HCT116 (cell line): Measurements from ENCODE around the gene SF1.

ENCODE experiments used
- ATF3 ChIP-seq: IDR thresholded peaks from 2 replicates; pipeline ENCODE4 v1.6.1; 2012
- CEBPB ChIP-seq: IDR thresholded peaks from 2 replicates; pipeline ENCODE4 v1.6.1; 2012; ENCODE audit warnings: low read depth
- CTCF ChIP-seq, 3 experiments: fragments of 200-600 bp in 1 of 3; sonication (generic) in 1 of 3; IDR thresholded peaks in 2 of 3; conservative IDR thresholded peaks in 1 of 3; 2 replicates each; pipeline ENCODE4 v1.5.1; 2012 to 2017; ENCODE audit warnings: low read depth in 2 of 3, low read length in 2 of 3, antibody characterized with exemption in 1 of 3, borderline replicate concordance in 1 of 3, control low read depth in 1 of 3, mild to moderate bottlenecking in 1 of 3, mixed read lengths in 1 of 3, mixed run types in 1 of 3, moderate library complexity in 1 of 3; ENCODE audit not compliant: insufficient read depth in 1 of 3
- EGR1 ChIP-seq: IDR thresholded peaks from 2 replicates; pipeline ENCODE4 v1.6.1; 2012; ENCODE audit warnings: low read depth
- EZH2 ChIP-seq: fragments of 200-600 bp; sonication (generic); IDR thresholded peaks from 2 replicates; pipeline ENCODE4 v1.6.1; 2017; ENCODE audit warnings: antibody characterized with exemption, mixed run types
- JUND ChIP-seq: IDR thresholded peaks from 2 replicates; pipeline ENCODE4 v1.6.1; 2012
- MAX ChIP-seq: IDR thresholded peaks from 2 replicates; pipeline ENCODE4 v1.6.1; 2012
- POLR2A ChIP-seq: IDR thresholded peaks from 2 replicates; pipeline ENCODE4 v1.7.0; 2011; ENCODE audit warnings: borderline replicate concordance; ENCODE audit not compliant: insufficient read depth, insufficient read length; ENCODE audit errors: extremely low read depth
- REST ChIP-seq: IDR thresholded peaks from 2 replicates; pipeline ENCODE4 v1.6.1; 2012; ENCODE audit warnings: low read depth

GRCh38 chr11:64768300-64768694, 10.0 kb downstream of the SF1 start:
- no peak for TF ChIP-seq CTCF (IDR thresholded peaks at IDR 0.05 in 2 of 3, conservative IDR thresholded peaks at IDR 0.05 in 1 of 3; ENCODE audit: borderline replicate concordance in 1 of 3, insufficient read depth in 1 of 3, low read depth in 2 of 3, low read length in 2 of 3)
- no peak for TF ChIP-seq ATF3
- TF ChIP-seq POLR2A: no peak
- no peak for TF ChIP-seq EGR1
- no peak for TF ChIP-seq JUND
- TF ChIP-seq MAX: no peak
- TF ChIP-seq REST: no peak
- TF ChIP-seq CEBPB: no peak
- TF ChIP-seq EZH2: no peak
